Epithelial cell of proximal tubule (primary cell): ENCODE measurements around the gene DRC7. TPM values are rescaled to one million over a fixed set of nuclear protein-coding genes. Genes with fewer than 3 reads are reported as not detected.
"Not testable (repeated sequence)": the region's sequence is repeated elsewhere in the genome, so short reads cannot be mapped to it uniquely, and the experiment has no call there.

Source experiments
- DNase-seq: peaks from one replicate; pipeline ENCODE4 v3.0.0-alpha.2; 2011; ENCODE audit warnings: low read depth
- H3K4me3 ChIP-seq: 2 replicates; pipeline ENCODE4 v1.5.1; 2011; ENCODE audit warnings: low read depth, mild to moderate bottlenecking, low read length
- total RNA-seq: library from RNA; depleted of rRNA; stranded (reverse); fragments of >200 nt; gene quantifications from 2 replicates; pipeline ENCODE4 v1.2.3, GENCODE V29; 2015
- TF ChIP-seq, protein P1 (sequence below): conservative IDR thresholded peaks from 2 replicates; pipeline ENCODE4 v1.5.1; 2012; ENCODE audit warnings: low read depth, mild to moderate bottlenecking, low read length

The DRC7 gene
- total RNA-seq, 1 donor from 2014 or later, result not detected

DNA sequence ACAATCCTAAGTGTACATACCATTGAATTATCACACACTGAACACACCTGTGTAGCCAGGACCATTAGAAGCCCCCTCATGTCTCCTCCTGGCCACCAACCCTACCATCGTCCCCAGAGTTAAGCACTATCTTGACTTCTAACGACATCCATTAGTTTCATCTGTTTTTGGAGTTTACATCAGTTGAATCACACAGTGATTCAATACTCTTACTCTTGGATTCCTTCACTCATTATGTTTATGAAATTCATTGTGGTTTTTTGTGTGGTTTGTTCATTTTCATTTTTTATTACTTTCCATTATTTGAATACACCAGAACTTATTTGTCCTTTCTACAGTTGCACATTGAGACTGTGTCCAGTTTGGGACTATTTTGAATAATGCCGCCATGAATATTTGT lies 13.6 kb downstream of the DRC7 start:
- TF ChIP-seq, protein P1, sequence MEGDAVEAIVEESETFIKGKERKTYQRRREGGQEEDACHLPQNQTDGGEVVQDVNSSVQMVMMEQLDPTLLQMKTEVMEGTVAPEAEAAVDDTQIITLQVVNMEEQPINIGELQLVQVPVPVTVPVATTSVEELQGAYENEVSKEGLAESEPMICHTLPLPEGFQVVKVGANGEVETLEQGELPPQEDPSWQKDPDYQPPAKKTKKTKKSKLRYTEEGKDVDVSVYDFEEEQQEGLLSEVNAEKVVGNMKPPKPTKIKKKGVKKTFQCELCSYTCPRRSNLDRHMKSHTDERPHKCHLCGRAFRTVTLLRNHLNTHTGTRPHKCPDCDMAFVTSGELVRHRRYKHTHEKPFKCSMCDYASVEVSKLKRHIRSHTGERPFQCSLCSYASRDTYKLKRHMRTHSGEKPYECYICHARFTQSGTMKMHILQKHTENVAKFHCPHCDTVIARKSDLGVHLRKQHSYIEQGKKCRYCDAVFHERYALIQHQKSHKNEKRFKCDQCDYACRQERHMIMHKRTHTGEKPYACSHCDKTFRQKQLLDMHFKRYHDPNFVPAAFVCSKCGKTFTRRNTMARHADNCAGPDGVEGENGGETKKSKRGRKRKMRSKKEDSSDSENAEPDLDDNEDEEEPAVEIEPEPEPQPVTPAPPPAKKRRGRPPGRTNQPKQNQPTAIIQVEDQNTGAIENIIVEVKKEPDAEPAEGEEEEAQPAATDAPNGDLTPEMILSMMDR, result no peak
- no peak overlapping the region for H3K4me3 ChIP-seq
- DNase-seq, result no peak

DNA sequence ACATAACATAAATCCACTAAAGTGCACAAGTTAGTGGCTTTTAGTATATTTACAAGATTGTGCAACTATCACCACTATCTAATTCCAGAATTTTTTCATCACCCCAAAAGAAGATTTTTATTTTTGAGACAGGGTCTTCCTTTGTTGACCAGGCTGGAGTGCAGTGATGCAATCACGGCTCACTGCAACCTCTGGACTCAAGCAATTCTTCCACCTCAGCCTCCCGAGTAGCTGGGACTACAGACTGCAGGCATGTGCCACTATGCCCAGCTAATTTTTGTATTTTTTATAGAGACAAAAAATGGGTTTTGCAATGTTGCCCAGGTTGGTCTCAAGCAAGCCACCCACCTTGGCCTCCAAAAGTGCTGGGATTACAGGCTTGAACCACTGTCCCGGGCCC lies 15.1 kb downstream of the DRC7 start:
- no peak for DNase-seq
- TF ChIP-seq, protein P1, result no peak
- H3K4me3 ChIP-seq, result no peak overlapping the region

DNA sequence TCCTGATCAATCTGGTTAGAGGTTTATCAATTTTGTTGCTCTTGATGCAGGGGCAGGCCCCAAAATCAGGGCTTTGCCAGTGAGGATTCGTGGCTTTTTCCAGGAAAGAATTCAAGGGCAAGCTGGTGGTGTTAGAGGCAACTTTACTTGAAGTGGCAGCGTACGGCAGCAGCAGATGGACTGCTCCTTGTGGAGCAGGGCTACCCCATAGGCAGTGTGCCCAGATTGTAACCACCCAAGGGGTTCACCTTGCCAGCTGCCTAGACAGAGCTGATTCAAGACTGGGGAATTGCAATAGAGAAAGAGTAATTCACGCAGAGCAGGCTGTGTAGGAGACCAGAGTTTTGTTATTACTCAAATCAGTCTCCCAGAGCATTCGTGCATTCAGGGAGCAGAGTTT lies 16.7 kb downstream of the DRC7 start:
- no peak for DNase-seq
- TF ChIP-seq, protein P1, result no peak
- H3K4me3 ChIP-seq, result no peak overlapping the region

DNA sequence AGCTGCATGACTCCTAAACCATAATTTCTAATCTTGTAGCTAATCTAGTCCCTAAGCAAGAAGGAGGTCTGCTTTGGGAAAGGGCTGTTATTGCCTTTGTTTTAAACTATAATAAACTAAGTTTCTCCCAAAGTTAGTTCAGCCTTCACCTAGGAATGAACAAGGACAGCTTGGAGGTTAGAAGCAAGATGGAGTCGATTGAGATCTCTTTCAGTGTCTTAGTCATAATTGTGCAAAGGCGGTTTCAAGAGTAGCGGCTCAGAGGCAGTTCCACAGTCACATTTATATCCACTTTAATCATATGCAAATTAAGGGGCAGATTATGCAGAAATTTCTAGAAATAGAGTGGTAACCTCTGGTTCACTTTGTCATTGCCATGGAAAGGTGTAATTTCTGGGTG lies 17.4 kb downstream of the DRC7 start:
- DNase-seq, result no peak
- H3K4me3 ChIP-seq, result no peak overlapping the region
- TF ChIP-seq, protein P1, result no peak

DNA sequence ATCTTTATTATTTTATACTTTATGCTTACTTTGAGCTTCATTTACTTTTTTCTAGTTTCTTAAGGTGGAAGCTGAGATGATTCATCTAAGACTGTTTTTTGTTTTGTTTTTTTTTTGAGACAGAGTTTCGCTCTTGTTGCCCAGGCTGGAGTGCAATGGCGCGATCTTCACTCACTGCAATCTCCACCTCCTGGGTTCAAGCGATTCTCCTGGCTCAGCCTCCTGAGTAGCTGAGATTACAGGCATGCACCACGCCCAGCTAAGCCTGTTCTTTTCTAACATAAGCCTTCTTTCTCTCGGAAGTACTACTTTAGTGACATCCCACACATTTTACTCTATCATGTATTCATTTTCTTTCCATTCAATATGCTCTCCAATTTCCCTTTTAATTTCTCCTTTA lies 18.0 kb downstream of the DRC7 start:
- DNase-seq, H3K4me3 ChIP-seq: not testable (repeated sequence)

DNA sequence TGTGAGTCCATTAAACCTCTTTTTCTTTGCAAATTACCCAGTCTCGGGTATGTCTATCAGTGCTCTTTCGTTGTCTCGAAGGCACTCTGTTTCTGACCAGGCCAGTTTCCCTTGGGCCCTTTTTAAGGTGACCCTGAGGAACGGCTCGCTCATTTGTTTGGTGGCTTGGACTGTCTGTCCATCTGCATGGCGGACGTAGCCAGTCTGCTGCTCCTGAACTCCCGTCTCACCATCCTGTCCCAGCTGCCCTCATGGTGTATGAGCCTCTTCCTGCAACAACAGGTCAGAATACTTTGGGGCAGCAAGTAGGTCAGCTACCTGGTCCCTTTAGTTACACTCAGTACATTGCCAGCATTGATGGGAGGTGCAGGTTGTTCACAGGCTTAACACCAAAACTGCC lies 19.0 kb downstream of the DRC7 start:
- no peak overlapping the region for H3K4me3 ChIP-seq
- no peak for DNase-seq
- TF ChIP-seq, protein P1, result no peak

DNA sequence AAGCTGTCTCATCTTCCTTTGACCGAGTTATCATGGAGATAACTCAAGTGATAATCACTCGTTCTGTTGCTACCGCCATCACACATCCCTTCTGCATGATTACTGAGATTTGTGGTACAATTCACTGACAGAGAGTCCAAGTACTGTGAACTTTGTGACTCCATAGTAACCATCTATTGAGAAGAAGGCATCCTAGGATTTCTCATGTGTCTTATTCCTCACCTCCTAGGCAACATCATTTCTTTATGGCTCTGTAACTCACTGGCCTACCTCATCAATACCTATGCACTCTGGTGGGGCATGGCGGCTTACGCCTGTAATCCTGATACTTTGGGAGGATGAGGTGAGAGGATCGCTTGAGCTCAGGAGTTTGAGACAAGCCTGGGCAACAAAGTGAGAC lies 19.4 kb downstream of the DRC7 start:
- H3K4me3 ChIP-seq, result no peak overlapping the region
- DNase-seq, result no peak
- TF ChIP-seq, protein P1, result no peak

DNA sequence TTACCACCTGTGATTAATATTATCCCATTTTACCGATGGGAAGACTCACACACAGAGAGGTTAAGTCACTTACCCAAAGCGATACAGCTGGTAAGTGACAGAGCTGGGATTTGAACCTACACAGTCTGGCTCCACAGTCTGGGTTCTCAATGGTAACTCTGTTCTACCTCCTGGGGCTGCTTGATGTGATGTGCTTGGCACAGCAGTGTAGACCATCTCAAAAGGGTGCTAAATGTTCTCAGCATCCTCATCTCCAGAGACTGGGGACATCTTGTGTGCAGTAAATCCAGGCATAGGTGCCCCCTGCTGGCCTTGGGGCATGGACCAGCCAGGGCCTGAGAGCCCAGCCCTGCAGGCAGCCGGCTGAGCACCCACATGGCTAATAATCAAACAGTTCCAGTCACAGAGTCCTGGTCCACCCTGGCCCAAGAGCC lies 25.6 kb downstream of the DRC7 start:
- DNase-seq, result no peak
- TF ChIP-seq, protein P1, result peak; percentile 93
- no peak overlapping the region for H3K4me3 ChIP-seq
